ENCODE measurements around the gene OR7G2.
"Not testable (repeated sequence)": the region's sequence is repeated elsewhere in the genome, so short reads cannot be mapped to it uniquely, and the experiment has no call there.

The OR7G2 gene

DNA sequence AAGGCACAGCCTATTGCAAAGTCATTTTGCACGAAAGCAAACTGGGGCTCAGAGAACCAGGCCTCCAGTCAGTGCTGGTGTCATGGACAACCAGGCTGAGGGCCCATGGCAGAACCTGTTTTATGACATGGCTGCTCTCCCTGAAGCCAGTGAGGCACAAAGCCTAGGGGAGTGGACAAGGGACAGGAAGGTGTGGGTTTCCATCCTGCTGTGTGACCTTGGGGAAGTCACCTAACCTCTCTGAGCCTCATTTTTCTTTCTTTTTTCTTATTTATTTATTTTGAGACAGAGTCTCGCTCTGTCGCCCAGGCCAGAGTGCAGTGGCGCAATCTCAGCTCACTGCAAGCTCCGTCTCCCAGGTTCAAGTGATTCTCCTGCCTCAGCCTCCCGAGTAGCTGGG is 35.6 kb downstream of the OR7G2 start:
- not testable (repeated sequence) for DNase-seq

DNA sequence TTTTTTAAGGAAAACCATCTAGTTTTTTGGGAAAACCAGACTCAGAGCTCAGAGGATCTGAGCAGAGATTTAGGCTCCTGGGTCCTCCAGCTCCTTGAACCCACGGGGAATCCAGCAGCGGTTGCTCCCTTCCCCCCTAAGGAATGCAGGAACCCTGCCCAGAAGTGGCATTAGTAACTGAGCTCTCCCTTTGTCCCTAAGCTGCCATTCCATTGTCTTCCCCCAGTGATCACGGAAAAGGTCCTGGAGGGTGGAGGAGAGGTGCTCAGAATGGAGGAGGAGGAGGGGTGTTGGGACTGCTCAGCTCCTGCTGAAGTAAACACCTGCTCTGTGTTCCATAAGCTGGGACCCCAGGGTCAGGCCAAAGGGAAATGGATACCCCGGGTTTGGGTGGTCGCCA is 37.2 kb downstream of the OR7G2 start:
- DNase-seq, result no peak

- no peak for DNase-seq
Observed at GRCh38 chr19:9065457-9066014, 41.7 kb downstream of the OR7G2 start.

- DNase-seq, result no peak
Observed at GRCh38 chr19:9061879-9062278, 45.4 kb downstream of the OR7G2 start.

DNA sequence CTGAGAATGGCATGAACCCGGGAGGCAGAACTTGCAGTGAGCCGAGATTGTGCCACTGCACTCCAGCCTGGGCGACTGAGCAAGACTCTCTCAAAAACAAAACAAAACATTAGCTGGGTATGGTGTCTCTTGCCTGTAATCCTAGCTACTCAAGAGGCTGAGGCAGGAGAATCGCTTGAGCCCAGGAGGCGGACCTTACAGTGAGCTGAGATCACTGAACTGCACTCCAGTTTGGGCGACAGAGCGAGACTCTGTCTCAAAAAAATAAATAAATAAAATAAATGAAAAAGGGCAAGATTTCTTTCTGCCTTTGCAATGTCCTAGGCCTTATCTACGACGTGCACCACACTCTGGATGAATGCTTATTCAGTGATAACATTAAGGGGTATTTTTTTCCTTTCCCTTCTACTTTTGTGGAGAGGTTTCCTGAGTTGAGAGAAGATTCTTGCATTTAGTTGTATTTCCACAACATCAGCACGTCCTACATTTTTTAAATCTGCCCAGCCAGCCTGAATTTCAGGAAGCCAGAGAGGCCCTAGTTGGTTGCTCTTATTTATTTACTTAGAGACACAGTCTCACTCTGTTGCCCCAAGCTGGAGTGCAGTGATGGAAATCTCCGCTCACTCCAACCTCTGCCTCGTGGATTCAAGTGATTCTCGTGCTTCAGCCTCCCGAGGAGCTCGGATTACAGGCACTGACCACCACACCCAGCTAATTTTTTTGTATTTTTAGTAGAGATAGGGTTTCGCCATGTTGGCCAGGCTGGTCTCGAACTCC is 46.5 kb downstream of the OR7G2 start:
- no peak for DNase-seq

GRCh38 chr19:9058905-9059667 is 48.2 kb downstream of the OR7G2 start:
- no peak for DNase-seq

GRCh38 chr19:9057505-9058258 is 49.6 kb downstream of the OR7G2 start:
- no peak for DNase-seq

DNA sequence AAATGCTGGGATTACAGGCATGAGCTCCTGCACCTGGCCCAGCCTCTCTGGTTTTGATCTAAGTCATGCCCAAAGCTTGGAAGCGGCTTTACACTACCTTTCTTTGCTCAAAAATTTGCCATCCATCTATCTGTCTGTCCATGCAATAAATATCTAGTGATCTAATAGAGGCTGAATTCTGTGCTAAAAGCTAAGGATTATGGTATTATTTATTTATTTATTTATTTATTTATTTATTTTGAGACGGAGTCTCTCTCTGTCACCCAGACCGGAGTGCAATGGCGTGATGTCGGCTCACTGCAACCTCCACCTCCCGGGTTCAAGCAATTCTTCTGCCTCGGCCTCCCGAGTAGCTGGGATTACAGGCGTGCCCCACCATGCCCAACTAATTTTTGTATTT is 51.1 kb downstream of the OR7G2 start:
- DNase-seq, result not testable (repeated sequence)

GRCh38 chr19:9054765-9055164 is 52.5 kb downstream of the OR7G2 start:
- DNase-seq, result no peak

- DNase-seq, result no peak
Observed at GRCh38 chr19:9054207-9054606, 53.1 kb downstream of the OR7G2 start.

GRCh38 chr19:9053674-9054073 is 53.6 kb downstream of the OR7G2 start:
- not testable (repeated sequence) for DNase-seq

GRCh38 chr19:9052894-9053293 is 54.4 kb downstream of the OR7G2 start:
- DNase-seq, result no peak
